Activated CD8-positive, alpha-beta T cell treated with anti-CD3 and anti-CD28 coated beads for 36 hours (primary cell): ENCODE data around the gene AOPEP. TPM values are rescaled to one million over a fixed set of nuclear protein-coding genes. Genes with fewer than 3 reads are reported as not detected.

Source experiments
- ATAC-seq: fragments of 200-7000 bp; cut with Tn5 transposase; one replicate; pipeline ENCODE4 v1.10.0; 2021; ENCODE audit warnings: mild to moderate bottlenecking, moderate library complexity
- CTCF ChIA-PET: fragments of 350-600 bp; sonication (Branson Sonifier 250); formaldehyde crosslinking; loops from one replicate; lab custom pipeline; 2021; ENCODE audit warnings: antibody characterized with exemption; lab: Charles Lee
- POLR2A ChIA-PET: fragments of 350-600 bp; sonication (Branson Sonifier 250); formaldehyde crosslinking; loops from one replicate; lab custom pipeline; 2021; ENCODE audit warnings: antibody characterized with exemption; lab: Charles Lee
- DNase-seq: peaks from one replicate; pipeline ENCODE4 v3.0.0-alpha.2; 2020
- H3K27ac Mint-ChIP-seq: one replicate; pipeline ENCODE4 v1.8.0; 2021; ENCODE audit warnings: mild to moderate bottlenecking, mixed read lengths
- H3K27me3 Mint-ChIP-seq: one replicate; pipeline ENCODE4 v1.8.0; 2021; ENCODE audit warnings: mixed read lengths
- H3K36me3 Mint-ChIP-seq: one replicate; pipeline ENCODE4 v1.8.0; 2021; ENCODE audit warnings: low read depth, mixed read lengths
- H3K4me1 Mint-ChIP-seq: one replicate; pipeline ENCODE4 v1.8.0; 2021; ENCODE audit warnings: low read depth, mixed read lengths
- H3K4me3 Mint-ChIP-seq: one replicate; pipeline ENCODE4 v1.8.0; 2021; ENCODE audit warnings: mild to moderate bottlenecking, moderate library complexity, mixed read lengths
- H3K9me3 Mint-ChIP-seq: one replicate; pipeline ENCODE4 v1.8.0; 2021; ENCODE audit warnings: mixed read lengths
- intact Hi-C: fragments of 100-400 bp; cut with micrococcal nuclease; formaldehyde crosslinking; loops from one replicate; pipeline ENCODE4 v1.10.0; 2022
- total RNA-seq, 2 experiments: library from RNA; stranded (reverse); gene quantifications; one replicate each; pipeline ENCODE4 v1.2.3, GENCODE V29; 2021
- TF ChIP-seq, protein P1 (sequence below): fragments of 200-600 bp; IDR thresholded peaks from one replicate; pipeline ENCODE4 v1.8.0; 2022; ENCODE audit warnings: antibody characterized with exemption, mild to moderate bottlenecking

AOPEP gene
- total RNA-seq, 2 experiments from 2014 or later: 7.1 to 8.7 TPM

DNA sequence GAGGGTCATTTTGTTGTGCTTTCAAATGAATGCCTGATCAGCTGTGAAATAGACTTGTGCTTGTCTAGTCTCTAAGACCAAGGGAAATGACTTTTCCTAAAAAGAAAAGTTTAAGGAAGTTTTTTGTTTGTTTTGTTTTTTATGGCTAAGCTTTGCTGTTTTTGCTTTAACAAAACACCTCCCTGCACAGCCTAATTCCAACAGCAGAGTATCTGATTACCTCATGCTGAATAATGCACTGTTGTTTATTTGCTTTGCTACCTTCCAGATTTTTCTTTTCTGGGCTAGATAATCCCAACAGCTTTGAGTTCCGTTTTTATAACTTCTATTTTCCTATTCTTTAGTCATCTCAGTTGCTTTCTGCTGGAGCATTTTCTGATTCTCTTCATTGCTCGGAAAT is 95.8 kb downstream of the AOPEP start:
- no peak for ATAC-seq
- ChIA-PET CTCF (no interaction called here), POLR2A (no interaction called here)
- peaks cover 7% of the 10 kb centered on the region for H3K4me1 Mint-ChIP-seq
- intact Hi-C loops: no loop called here
- H3K9me3 Mint-ChIP-seq: no peaks in the 10 kb centered on the region
- H3K4me3 Mint-ChIP-seq: no peak overlapping the region
- peaks cover 10% of the 10 kb centered on the region for H3K36me3 Mint-ChIP-seq
- no peaks in the 10 kb centered on the region for H3K27me3 Mint-ChIP-seq
- DNase-seq: no peak
- TF ChIP-seq, protein P1, sequence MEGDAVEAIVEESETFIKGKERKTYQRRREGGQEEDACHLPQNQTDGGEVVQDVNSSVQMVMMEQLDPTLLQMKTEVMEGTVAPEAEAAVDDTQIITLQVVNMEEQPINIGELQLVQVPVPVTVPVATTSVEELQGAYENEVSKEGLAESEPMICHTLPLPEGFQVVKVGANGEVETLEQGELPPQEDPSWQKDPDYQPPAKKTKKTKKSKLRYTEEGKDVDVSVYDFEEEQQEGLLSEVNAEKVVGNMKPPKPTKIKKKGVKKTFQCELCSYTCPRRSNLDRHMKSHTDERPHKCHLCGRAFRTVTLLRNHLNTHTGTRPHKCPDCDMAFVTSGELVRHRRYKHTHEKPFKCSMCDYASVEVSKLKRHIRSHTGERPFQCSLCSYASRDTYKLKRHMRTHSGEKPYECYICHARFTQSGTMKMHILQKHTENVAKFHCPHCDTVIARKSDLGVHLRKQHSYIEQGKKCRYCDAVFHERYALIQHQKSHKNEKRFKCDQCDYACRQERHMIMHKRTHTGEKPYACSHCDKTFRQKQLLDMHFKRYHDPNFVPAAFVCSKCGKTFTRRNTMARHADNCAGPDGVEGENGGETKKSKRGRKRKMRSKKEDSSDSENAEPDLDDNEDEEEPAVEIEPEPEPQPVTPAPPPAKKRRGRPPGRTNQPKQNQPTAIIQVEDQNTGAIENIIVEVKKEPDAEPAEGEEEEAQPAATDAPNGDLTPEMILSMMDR: no peak
- H3K27ac Mint-ChIP-seq: no peak overlapping the region

DNA sequence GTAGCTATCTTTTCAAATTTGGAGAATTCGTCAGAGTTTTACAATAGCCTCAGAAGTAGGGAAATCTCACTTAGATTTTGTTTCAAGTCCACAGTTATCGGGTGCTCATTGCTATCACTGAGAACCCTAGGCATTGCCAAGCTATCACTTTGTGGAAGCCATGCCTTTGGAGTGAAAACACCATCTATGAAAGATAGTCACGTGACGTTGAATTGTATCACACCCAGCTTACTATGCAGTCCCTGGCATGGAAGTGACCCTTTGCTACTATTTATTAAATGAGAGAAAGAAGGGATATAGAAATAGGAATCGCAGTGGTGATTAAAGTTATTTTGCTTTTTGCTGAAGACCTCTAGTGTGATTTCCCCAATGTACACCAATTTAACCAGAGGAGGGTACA is 97.2 kb downstream of the AOPEP start:
- peaks cover 7% of the 10 kb centered on the region for H3K4me1 Mint-ChIP-seq
- H3K4me3 Mint-ChIP-seq: no peak overlapping the region
- H3K9me3 Mint-ChIP-seq: no peaks in the 10 kb centered on the region
- TF ChIP-seq, protein P1: no peak
- POLR2A ChIA-PET: no interaction called here
- intact Hi-C loops: no loop called here
- H3K27ac Mint-ChIP-seq: no peak overlapping the region
- no peaks in the 10 kb centered on the region for H3K27me3 Mint-ChIP-seq
- H3K36me3 Mint-ChIP-seq: peaks cover 10% of the 10 kb centered on the region
- CTCF ChIA-PET: interaction anchor here (1.1 kb wide), 1 partner anchor 19 kb away, joined by 3 read pairs; no protein-coding TSS in a partner anchor
- ATAC-seq (no peak), DNase-seq (no peak)

DNA sequence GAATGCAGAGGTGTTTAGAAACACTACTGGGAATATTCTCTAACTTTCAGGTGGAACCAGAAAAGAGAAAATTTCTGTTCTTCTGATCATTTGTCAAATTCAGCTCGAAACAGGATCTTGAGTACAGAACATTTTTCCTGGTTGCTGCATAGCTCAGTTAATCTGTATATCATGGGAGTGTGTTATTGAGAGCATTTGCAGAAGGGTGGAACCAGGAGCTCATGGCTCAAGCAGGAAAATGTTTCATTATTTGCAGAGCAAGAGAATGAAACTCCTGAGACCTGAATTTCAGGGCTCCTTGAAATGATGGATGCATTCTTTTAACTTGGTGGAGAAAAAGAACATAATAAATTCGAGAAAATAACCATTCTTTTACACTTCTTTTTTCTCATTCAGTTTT is 97.9 kb downstream of the AOPEP start:
- Mint-ChIP-seq H3K27me3 (no peaks in the 10 kb centered on the region), H3K27ac (no peak overlapping the region), H3K4me1 (peaks cover 7% of the 10 kb centered on the region), H3K9me3 (no peaks in the 10 kb centered on the region), H3K4me3 (no peak overlapping the region), H3K36me3 (peaks cover 7% of the 10 kb centered on the region)
- CTCF ChIA-PET: no interaction called here
- ATAC-seq (no peak), DNase-seq (no peak)
- intact Hi-C loops: no loop called here
- TF ChIP-seq, protein P1: no peak
- POLR2A ChIA-PET: no interaction called here

DNA sequence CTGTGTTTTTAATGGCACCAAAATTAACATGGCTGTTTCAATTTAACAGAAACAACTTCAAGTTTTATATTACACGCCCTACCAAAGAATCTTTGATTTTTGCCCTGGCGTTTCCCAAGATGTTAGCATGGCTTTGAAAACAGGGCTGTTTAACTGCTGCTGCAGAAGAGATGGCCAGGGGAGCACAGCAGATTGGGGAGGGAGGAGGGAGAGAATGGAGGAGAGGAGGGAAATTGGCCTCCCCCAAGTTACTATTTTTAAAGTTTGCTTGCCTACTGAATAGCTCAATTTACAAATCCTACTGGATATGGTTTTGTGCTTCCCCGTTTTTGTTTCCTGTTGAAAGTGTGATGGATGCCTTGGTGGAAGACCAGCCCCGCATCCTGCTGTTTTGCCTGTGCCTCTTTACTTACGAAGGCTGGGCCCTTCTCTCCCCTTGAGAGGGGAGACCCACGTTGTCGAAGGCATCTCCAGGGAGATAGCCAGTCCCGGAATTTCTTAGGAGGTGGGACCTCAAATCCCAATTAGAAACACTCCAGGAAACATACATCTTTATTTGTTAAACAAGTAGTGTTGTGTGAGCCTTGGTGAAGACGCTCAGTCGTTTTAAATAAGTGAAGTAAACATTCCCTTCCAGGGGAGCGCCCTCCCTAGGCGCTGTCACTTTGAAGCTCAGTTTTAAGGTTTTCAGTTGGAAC is 98.6 kb downstream of the AOPEP start:
- Mint-ChIP-seq H3K36me3 (peaks cover 7% of the 10 kb centered on the region), H3K9me3 (no peaks in the 10 kb centered on the region), H3K4me3 (no peak overlapping the region), H3K27me3 (no peaks in the 10 kb centered on the region), H3K27ac (no peak overlapping the region), H3K4me1 (peaks cover 7% of the 10 kb centered on the region)
- ATAC-seq (no peak), DNase-seq (no peak)
- TF ChIP-seq, protein P1: no peak
- ChIA-PET CTCF (no interaction called here), POLR2A (no interaction called here)
- intact Hi-C loops: no loop called here

DNA sequence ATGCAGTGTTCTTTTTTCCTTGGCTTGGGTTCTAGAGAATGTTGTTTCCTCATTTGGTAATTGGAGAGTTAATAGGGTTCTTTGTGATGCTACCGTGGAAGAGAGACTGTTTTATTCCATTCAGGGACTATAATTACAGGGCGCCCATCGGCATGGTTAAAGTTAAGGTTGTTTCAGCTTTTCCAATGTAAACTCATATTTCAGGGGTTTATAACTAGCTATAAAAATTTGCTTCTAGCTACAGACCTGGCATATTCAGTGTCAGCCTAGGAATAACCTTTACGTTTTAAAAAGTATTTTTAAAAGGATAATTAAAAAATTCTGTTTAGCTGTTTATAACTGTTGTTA is 99.1 kb downstream of the AOPEP start:
- H3K27me3 Mint-ChIP-seq: no peaks in the 10 kb centered on the region
- intact Hi-C loops: no loop called here
- TF ChIP-seq, protein P1: no peak
- no peak overlapping the region for H3K4me3 Mint-ChIP-seq
- peaks cover 8% of the 10 kb centered on the region for H3K36me3 Mint-ChIP-seq
- ChIA-PET CTCF (no interaction called here), POLR2A (no interaction called here)
- H3K9me3 Mint-ChIP-seq: peaks cover 1% of the 10 kb centered on the region
- no peak for ATAC-seq
- no peak overlapping the region for H3K27ac Mint-ChIP-seq
- H3K4me1 Mint-ChIP-seq: peaks cover 7% of the 10 kb centered on the region
- no peak for DNase-seq
